ENCODE measurements around the gene BRCA2. TPM values are rescaled to one million over a fixed set of nuclear protein-coding genes. Genes with fewer than 3 reads are reported as not detected.

The BRCA2 gene
- total and polyA plus RNA-seq, 2 experiments from 2014 or later: 28.6 to 38.7 TPM

- TF ChIP-seq ZNF462 (CRISPR knock-in tag; IDR thresholded peaks at IDR 0.05): no peak
Measured at GRCh38 chr13:32409001-32409313, 93.6 kb downstream of the BRCA2 start (continued).

DNA sequence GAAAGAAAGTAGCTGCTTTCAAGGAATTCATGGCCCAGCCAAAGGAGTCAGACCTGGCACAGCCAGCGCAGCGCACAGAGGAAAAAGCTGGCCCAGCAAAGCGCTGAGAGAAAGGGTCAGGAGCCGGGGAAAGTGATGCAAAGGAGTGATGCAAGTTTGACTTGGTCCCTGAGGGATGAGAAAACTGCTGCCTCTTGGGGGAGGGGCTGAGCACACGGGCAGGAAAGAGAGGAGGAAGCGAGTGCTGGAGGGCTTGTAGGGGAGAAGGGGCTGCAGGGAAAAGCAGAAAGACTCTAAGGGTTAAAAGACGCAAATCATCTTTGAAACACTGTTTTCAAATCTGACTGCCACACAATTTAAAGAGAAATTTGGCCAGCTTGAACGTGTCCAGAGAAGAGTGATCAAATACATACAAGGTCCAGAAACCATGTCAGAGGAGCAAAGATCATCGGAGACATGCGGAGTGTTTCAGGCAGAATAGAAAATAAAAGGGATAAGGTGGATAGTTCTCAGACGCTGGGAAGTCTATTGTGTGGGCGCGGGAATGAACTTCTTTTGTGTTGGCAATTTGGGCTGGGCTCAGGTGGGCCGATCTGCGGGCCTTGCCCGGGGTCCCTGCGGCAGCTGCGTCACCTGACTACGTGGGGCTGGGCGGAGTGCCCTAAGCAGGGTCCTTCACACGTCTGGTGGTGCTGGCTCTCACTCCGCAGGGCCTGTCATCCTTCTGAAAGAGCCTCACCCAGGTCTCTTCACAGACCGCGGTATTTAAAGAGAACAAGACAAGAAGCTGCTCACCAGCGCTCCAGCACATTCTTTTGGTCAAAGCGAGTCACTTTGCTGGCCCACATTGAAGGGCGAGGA is 94.5 kb downstream of the BRCA2 start:
- no peaks in the 10 kb centered on the region for H3K9me2 ChIP-seq (ENCODE audit: insufficient read depth)
- no peaks in the 10 kb centered on the region for H3K79me2 ChIP-seq (replicated peaks; ENCODE audit: insufficient read depth)
- H4K20me1 ChIP-seq (replicated peaks; ENCODE audit: insufficient read depth): no peaks in the 10 kb centered on the region
- Mint-ChIP-seq H3K9me3 (no peaks in the 10 kb centered on the region), H3K27ac (peak overlapping the region; percentile 15; the same call in 1 of the 2 replicates), H3K4me1 (peaks cover 26% of the 10 kb centered on the region), H3K4me3 (peak overlapping the region; percentile 72), H3K27me3 (ENCODE audit: insufficient read depth, low read depth, poor library complexity) (peaks cover 12% of the 10 kb centered on the region), H3K36me3 (ENCODE audit: low read depth) (peaks cover 5% of the 10 kb centered on the region; the same call in 1 of the 3 replicates)
- H3F3A ChIP-seq (replicated peaks; ENCODE audit: low read depth): no peaks in the 10 kb centered on the region
- peak overlapping the region; percentile 78 for H3K4me2 ChIP-seq
- peak overlapping the region; percentile 84 for H2AFZ ChIP-seq
- no peaks in the 10 kb centered on the region for H3K36me3 ChIP-seq (ENCODE audit: insufficient read depth)
- H3K27me3 ChIP-seq (ENCODE audit: insufficient read depth): peaks cover 5% of the 10 kb centered on the region; the same call in 1 of the 2 replicates
- ATAC-seq (peak; percentile 95), DNase-seq (ENCODE audit: low spot score) (peak; percentile 94)
- H3K4me3 ChIP-seq: peak overlapping the region; percentile 56
- peak overlapping the region; percentile 57; the same call in 1 of the 2 replicates for H3K27ac ChIP-seq (ENCODE audit: low read depth)
- H3K4me1 ChIP-seq (ENCODE audit: insufficient read depth): peaks cover 17% of the 10 kb centered on the region
- TF ChIP-seq POLR2AphosphoS5 (IDR thresholded peaks at IDR 0.05; ENCODE audit: low read depth): peak; percentile 24; the same call in 1 of the 2 replicates
- TF ChIP-seq, protein P1, sequence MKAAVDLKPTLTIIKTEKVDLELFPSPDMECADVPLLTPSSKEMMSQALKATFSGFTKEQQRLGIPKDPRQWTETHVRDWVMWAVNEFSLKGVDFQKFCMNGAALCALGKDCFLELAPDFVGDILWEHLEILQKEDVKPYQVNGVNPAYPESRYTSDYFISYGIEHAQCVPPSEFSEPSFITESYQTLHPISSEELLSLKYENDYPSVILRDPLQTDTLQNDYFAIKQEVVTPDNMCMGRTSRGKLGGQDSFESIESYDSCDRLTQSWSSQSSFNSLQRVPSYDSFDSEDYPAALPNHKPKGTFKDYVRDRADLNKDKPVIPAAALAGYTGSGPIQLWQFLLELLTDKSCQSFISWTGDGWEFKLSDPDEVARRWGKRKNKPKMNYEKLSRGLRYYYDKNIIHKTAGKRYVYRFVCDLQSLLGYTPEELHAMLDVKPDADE (IDR thresholded peaks at IDR 0.05): no peak
- TF ChIP-seq ZNF462 (CRISPR knock-in tag; IDR thresholded peaks at IDR 0.05): no peak
- TF ChIP-seq NANOG (IDR thresholded peaks at IDR 0.05; ENCODE audit: borderline replicate concordance): no peak
- no peak for TF ChIP-seq JUNB (IDR thresholded peaks at IDR 0.05; ENCODE audit: unreplicated experiment)
- TF ChIP-seq ZNF331 (CRISPR knock-in tag; IDR thresholded peaks at IDR 0.05; ENCODE audit: low read depth): no peak
- no peak for TF ChIP-seq EZH2 (IDR thresholded peaks at IDR 0.05; ENCODE audit: low read depth, unreplicated experiment)
